Measurements from ENCODE around the gene GNG14.

The GNG14 gene

DNA sequence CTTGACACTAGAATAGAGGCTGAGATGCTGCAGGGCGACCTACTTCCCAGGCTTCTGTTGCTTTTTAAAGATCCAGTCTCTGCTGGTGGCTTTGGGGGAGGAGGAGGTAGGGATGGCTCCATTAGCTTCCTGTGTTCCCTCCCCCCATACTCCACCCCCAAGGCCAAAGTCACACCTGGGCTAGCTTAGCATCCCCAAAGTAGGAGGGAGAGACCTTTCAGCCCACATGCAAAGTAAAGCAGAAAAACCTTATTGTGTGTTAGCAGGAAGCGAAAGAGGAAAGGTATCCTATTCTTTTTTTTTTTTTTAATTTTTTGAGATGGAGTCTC, 39.2 kb downstream of the GNG14 start:
- TF ChIP-seq, protein P1, sequence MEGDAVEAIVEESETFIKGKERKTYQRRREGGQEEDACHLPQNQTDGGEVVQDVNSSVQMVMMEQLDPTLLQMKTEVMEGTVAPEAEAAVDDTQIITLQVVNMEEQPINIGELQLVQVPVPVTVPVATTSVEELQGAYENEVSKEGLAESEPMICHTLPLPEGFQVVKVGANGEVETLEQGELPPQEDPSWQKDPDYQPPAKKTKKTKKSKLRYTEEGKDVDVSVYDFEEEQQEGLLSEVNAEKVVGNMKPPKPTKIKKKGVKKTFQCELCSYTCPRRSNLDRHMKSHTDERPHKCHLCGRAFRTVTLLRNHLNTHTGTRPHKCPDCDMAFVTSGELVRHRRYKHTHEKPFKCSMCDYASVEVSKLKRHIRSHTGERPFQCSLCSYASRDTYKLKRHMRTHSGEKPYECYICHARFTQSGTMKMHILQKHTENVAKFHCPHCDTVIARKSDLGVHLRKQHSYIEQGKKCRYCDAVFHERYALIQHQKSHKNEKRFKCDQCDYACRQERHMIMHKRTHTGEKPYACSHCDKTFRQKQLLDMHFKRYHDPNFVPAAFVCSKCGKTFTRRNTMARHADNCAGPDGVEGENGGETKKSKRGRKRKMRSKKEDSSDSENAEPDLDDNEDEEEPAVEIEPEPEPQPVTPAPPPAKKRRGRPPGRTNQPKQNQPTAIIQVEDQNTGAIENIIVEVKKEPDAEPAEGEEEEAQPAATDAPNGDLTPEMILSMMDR (IDR thresholded peaks at IDR 0.05; ENCODE audit: borderline replicate concordance, insufficient read depth, low read depth, low read length) = no peak
- H3K4me3 ChIP-seq (ENCODE audit: low read depth, low read length) = no peak overlapping the region

DNA sequence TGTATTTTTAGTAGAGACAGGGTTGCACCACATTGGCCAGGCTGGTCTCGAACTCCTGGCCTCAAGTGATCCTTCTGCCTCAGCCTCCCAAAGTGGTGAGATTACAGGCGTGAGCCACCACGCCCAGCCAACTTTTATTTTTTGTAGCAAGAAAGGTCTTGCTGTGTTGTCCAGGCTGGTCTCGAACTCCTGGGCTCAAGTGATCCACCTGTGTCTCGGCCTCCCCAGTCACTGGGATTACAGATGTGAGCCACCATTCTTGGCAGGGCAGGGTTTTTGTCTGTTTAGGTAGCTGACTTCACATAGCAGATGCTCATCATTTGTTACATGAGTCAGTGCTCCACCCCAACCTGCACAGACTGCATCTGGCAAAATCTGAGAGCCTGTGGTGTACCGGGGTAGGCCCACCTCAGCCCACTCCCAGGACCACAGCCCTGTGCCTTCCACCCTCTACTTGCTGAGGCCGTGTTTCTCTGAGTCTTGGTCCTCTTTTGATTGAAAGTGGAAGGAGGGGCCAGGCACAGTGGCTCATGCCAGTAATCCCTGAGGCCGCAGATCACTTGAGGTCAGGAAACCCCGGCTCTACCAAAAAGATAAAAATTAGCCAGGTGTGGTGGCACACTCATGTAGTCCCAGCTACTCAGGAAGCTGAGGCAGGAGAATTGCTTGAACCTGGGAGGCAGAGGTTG, 40.1 kb downstream of the GNG14 start:
- TF ChIP-seq, protein P1 (IDR thresholded peaks at IDR 0.05; ENCODE audit: borderline replicate concordance, insufficient read depth, low read depth, low read length) = no peak
- no peak overlapping the region for H3K4me3 ChIP-seq (ENCODE audit: low read depth, low read length)

DNA sequence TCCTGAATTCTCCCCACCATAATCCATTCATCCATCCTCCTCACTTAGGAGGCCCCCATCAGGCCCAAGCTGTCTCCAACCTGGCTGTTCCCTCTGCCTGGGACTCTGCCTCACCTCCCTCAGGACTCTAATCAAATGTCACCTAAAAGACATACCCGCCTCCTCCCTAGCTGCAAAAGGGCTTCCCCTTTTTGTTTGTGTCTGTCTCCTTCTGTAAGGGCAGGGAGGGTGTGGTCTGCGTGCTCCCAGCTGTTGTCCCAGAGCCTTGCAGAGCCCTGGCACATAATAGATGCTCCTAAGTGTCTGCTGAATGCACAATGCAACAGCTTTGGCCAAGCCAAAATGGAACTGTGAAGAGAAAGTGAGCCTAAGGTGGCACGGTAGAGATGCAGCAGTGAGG, 42.3 kb downstream of the GNG14 start:
- no peak overlapping the region for H3K4me3 ChIP-seq (ENCODE audit: low read depth, low read length)
- TF ChIP-seq, protein P1 (IDR thresholded peaks at IDR 0.05; ENCODE audit: borderline replicate concordance, insufficient read depth, low read depth, low read length) = no peak

DNA sequence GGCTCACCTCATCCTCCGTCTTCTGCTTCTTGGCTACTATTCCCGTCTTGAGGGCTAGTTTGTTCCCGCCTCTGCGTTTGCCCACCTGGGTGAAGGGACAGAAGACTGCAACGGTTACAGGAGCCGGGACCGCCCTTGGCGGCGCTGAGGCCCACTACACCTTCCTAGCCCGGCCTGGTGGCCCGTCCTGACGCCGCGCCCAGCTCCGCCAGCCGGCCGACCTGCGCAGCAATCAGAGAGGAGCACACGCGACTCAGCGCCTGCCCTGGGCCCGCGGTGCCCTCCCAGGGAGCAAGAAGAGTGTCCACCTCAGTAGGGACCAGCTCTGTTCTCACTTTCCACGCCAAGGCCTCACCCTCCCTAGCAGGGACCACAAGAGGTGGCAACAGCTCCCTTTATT, 43.5 kb downstream of the GNG14 start:
- TF ChIP-seq, protein P1 (IDR thresholded peaks at IDR 0.05; ENCODE audit: borderline replicate concordance, insufficient read depth, low read depth, low read length) = no peak
- H3K4me3 ChIP-seq (ENCODE audit: low read depth, low read length) = no peak overlapping the region

DNA sequence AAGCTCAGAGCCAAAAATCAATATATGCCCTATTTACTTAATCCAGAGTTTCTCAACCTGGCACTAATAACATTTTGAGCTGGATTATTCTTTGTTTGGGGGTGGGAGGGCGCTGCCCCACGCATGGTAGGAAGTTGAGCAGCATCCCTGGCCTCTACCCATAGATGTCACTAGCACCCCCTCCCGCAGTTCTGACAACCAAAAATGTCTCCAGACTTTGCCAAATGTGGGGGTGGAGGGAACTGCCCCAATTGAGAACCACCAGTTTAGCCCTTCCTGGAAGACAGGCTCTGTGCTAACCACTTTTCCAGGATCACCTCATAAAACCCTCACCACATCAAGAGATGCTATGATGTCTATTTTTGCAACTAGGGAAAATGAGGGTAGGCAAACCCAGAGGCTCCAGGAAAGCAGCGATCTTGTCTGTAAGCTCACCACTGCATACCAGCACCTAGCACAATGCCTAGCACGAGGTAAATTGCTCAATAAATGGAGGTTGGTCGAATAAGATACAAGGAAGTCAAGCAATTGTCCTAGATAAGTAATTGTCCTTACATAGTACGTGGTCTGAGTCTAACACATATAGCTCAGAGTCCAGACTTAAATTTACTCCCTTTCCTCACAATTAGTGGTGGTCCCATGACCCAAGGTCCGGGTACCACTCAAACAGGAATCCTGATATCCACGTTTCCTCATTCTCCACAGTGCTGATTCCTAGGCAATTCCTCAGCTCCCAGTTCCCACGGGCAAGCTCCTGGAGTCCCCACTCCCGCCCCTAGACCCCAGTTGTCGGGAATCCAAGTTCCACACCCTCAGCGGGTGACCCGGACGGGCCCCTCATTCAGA, 45.8 kb downstream of the GNG14 start:
- peak overlapping the region; percentile 99 for H3K4me3 ChIP-seq (ENCODE audit: low read depth, low read length)
- TF ChIP-seq, protein P1 (IDR thresholded peaks at IDR 0.05; ENCODE audit: borderline replicate concordance, insufficient read depth, low read depth, low read length) = peak; percentile 61

DNA sequence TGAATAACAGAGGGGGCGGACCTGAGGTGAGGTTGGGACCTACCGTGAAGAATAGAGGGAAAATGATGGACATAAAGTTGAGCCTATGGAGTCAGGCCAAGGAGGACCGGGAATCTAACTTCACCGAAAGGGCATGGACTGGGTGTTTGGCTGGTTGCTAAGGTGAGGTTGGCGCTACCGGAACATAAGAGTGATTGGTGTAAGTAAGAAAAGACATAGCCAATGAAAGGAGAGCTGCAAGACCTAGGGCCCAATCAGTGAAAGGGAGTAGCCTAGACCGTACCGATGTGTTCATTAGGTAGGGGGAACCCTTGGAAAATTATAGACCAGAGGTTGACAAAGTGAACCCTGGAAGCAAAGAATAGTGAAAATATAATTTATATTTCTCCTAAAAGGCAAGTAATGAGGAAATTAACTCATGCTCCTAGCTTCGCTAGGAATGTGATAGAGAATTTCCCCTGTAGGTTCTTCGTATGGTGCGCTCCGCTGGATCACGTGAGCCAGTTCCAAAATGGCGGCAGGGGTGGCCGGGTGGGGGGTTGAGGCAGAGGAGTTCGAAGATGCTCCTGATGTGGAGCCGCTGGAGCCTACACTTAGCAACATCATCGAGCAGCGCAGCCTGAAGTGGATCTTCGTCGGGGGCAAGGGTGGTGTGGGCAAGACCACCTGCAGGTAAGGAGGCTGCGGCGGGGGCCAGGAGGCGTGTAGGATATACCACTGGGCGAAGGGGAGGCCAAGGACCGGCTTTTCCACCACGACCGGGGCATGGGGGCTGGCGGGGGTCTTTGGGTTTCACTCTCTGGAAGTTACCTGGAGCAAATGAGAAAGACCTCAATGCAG, 49.4 kb downstream of the GNG14 start, which contains the start of gene GET3:
Gene GET3 (plus strand): TSS at position 503 of the 840 bp plus-strand sequence. CDS start 9 bp downstream, at position 512.
- TF ChIP-seq, protein P1 (IDR thresholded peaks at IDR 0.05; ENCODE audit: borderline replicate concordance, insufficient read depth, low read depth, low read length) = no peak
- peak within 1 kb of the TSS; percentile 97 for H3K4me3 ChIP-seq (ENCODE audit: low read depth, low read length)

All from GM12875 (cell line).